Activated T-cell treated with anti-CD3 and anti-CD28 coated beads for 24 hours (primary cell): ENCODE data around the gene POPDC2.

Experiments used
- DNase-seq: peaks from one replicate; pipeline ENCODE4 v3.0.0-alpha.2; 2020; ENCODE audit warnings: low read depth

POPDC2 gene

DNA sequence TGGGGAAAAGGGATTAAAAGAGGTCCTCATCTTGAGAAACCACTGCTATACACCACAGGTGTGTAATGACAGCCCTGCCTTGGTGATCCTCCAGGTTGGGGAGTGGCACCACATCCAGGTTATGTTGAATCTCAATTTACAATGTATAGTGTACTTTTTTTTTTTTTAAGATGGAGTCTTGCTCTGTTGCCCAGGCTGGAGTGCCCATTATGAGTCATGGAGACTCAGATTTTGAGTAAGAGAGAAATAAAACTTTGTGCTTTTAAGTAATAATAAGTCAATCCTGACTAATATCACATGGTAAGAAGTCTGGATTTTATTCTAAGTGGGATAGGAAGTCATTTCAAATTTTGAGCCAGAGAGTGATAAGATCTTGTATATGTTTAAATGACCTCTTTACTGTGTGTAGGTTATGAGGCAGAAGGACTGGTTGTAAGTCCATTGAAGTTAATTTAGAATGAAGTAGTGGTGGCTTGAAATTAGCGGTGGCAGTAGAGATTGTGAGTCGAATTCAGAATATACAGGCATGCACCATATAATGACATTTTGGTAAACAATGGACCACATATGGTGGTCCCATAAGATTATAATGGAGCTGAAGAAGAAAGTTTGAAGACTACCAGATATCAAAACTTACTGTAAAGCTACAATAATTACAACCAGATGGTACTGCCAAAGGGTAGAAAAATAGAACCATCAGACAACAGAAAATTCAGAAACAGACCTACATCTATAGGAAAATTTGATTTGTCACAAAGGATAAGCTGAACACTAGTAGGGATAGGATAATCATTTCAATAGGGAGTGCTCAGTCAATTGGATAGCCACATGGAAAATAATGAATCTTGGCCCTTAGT, 20.7 kb downstream of the POPDC2 start:
- DNase-seq, result no peak

DNA sequence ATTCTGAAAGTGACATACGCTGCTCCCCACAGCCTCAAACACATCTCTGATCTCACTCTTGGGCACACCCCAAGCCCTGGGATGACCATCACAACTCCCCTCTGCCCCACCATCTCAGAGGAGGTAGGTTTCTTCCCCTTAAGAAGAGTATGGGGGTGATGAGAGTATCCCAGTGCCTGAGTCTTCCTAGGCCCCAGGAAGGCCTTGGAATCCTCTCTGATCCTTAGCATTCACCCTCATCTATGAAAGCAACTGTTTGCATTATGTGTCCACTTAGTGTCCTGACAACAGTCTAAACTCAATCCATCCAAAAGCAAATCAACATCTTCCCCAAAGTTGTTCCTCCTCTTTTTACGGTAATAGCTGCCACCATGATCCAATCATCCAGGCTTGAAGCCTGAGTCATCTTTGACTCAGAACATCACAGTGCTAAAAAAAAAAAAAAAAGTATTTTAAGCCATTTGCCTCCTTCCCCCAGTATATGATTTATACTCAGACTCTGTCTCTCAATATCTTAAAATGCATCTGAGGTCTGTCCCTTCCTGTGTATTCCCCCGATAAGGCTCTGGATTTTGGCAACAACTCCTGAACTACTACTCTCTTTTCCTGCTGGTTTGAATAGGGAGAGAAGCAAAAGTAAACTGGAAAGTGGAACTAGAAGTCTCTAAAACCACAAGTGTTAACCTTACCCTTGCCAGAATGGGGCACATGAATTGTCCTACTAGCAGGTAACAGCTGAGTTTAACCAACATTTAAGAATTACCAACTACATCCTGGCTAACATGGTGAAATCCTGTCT, 22.5 kb downstream of the POPDC2 start:
- no peak for DNase-seq

GRCh38 chr3:119636891-119637611, 23.3 kb downstream of the POPDC2 start:
- DNase-seq, result no peak

GRCh38 chr3:119636249-119636648, 24.1 kb downstream of the POPDC2 start:
- DNase-seq, result no peak

- no peak for DNase-seq
These were observed 24.7 kb downstream of the POPDC2 start for GRCh38 chr3:119635719-119636118.

GRCh38 chr3:119632829-119633228, 27.6 kb downstream of the POPDC2 start:
- no peak for DNase-seq

GRCh38 chr3:119632216-119632615, 28.2 kb downstream of the POPDC2 start:
- no peak for DNase-seq

- no peak for DNase-seq
These were observed 28.9 kb downstream of the POPDC2 start for GRCh38 chr3:119631516-119631915.

DNA sequence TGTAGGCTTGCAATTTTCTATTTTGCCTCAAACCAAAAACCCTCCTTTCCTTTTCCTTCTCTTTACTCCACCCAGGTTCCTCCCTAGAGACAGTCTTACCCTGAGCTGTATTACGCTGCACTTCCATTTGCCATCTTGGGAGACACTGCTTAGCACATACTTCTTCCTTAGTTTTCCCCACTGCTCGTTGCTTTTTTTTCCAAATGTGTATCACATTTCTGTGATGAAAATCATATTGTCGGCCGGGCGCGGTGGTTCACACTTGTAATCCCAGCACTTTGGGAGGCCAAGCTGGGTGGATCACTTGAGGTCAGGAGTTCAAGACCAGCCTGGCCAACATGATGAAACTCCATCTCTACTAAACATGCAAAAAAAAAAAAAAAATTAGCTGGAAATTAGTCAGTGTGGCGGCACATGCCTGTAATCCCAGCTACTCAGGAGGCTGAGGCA, 29.5 kb downstream of the POPDC2 start:
- DNase-seq, result no peak

DNA sequence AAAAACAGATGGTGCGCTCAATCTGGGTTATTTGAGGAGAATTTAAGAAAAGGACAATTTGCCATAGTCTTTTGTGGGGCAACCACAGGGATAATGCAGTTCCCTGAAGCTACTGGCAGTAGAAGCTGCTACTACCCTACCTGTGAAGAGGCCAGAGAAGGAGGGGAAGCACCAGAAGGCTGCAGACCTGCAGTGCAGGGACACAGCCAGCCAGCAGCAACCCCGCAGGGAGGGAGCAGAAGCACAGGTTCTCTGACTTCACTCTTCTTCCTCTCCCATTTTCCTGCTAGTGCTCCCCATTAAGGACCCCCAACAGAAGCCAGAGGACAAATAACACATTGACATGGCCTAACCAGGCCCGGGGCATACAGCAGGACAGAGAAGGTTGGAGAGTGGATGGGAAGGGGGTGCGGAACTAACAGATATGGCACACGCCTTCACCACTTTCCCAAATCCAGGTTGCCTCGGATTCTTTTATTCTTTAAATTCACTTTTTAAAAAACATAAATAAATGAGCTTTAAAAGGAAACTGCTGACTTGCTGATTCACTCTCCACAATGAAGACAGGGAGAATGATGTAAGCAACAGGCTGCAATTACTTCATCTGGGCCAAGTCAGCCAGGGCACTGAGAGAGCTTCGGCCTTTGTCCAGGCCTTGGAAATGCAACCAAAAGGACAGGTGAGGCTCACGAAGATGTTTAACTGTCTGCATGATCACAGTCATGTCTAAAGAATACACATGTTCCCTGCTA, 30.1 kb downstream of the POPDC2 start:
- no peak for DNase-seq

DNA sequence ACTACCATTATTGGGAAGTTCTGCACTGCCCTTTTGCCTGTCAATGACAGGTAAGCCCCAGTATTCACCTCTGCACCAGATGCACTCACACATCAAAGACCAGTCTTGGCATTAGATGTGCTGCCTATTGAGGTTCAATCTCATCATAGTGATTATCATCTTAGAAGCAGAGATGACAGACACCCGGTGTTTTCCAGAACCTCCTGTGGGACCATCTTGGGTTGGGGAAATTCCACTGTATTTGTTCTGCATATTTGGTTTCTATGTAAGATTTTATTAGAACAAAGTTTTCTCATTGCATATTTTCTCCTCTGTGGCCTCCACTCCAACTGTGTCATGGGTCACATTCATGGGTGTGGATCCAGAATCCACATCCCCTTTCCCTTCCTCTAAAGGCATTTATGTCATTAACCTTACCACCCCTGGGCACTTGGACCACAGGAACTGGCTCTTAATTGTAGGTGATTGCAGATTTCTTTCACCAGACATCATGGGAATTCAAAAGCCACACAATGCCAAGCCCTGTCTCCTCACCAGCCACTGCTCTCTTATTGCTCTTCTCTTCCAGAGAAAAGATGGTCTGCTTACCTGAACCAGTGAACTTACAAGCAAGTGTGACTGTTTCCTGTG, 31.5 kb downstream of the POPDC2 start:
- no peak for DNase-seq

DNA sequence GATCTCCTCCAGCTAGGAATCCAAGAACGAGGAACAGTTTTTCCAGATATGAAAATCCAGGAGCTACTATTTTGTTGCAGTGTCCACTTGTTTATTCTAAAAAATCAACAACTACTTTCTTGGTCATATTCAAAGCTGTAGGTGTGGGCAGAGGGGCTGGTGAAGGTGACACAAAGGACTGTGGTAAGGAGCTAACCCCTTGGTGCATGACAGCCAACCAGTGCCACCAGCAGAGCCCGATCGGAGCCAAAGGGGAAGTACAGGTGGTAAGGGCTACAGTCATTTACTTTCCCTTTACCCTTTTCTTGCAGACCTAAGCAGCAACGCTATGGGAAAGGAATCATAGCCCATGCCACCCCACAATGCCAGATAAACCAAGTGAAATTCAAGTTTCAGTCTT, 32.0 kb downstream of the POPDC2 start:
- no peak for DNase-seq

GRCh38 chr3:119627461-119627860, 32.9 kb downstream of the POPDC2 start:
- no peak for DNase-seq

- no peak for DNase-seq
These were observed 34.2 kb downstream of the POPDC2 start for GRCh38 chr3:119626196-119626595.

DNA sequence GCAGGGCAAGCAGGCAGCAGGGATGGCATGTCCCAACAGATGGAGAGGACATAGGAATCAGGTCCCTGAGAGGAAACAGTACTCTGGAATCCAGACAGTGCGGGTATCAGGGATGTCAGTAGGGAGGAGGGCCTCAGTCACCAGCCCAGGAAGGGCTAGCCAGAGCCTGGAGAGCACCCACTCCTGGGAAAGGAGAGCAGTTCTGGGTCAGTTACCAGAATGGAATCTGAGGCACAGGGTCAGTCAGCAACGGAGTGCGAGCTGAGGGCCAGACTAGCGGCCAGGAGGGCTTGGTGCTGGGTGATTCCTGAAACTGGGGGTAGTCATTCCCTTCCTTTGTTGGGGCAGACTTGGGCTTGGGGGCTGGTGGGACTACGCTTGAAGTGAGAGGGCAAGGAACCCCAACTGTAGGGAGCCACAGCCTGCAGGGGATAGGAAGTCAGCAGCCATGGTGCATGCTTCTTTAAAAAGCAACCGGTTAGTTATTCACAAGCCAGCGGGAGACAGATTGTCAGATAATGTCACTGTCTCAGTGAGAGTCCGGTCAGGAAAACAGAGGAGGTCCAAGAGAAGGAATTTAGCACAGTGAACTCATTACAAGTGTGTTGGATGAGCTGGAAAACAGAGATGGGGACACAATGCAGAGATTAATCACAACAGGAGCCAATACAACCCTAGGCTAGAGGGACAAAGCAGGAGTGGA, 34.8 kb downstream of the POPDC2 start:
- no peak for DNase-seq

- no peak for DNase-seq
These were observed 36.2 kb downstream of the POPDC2 start for GRCh38 chr3:119624002-119624720.

GRCh38 chr3:119620899-119621298, 39.5 kb downstream of the POPDC2 start:
- DNase-seq, result no peak

DNA sequence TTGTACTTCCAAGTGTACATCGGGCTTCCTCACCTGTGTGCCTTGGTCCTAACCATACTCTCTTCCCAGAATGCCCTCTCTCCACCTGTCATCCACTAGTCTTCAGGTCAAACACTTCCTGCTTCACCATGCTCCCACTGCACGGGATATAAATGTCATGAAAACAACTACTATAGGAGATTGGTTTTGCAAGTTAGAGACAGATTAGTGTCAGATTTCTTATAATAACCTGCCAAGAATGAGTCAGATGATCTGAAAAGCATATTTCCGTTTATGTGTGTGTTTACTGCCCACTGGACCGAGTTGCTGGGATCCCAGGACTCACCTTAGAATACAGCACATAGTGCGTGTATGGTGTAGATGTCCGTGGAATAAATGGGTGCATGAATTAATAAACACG, 41.3 kb downstream of the POPDC2 start:
- DNase-seq, result no peak

- no peak for DNase-seq
These were observed 44.3 kb downstream of the POPDC2 start for GRCh38 chr3:119616056-119616455.

DNA sequence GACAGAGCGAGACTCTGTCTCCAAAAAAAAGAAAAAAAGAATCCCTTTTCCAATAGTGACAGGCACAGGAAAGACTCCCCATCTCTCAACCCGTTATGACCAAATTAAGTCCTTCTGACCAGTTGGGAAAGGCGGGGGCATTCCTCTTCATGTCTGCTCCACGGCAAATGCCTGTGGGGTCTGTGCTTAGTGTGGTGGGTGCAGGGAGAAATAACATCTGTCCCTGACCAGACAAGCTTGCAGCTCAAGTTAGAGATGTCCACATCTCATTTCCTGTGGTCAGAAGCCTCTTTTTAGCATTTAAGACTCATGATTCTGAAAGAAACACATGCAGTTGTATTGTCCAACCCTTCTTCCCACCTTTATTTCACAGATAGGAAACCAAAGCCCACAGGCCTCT, 46.5 kb downstream of the POPDC2 start:
- no peak for DNase-seq
